NCI-H1092 (cell line): ENCODE measurements around the gene PRSS21.

Experiments
- DNase-seq: peaks from one replicate; lab custom pipeline; 2025; lab: John Stamatoyannopoulos, UW

The PRSS21 gene

GRCh38 chr16:2779978-2780898 is 36.8 kb upstream of the PRSS21 start:
- no peak for DNase-seq

GRCh38 chr16:2782583-2783351 is 34.3 kb upstream of the PRSS21 start:
- no peak for DNase-seq

GRCh38 chr16:2783581-2784357 is 33.3 kb upstream of the PRSS21 start:
- no peak for DNase-seq

GRCh38 chr16:2784358-2785100 is 32.5 kb upstream of the PRSS21 start:
- DNase-seq: no peak

- no peak for DNase-seq
Observed at GRCh38 chr16:2785101-2785991, 31.7 kb upstream of the PRSS21 start.

GRCh38 chr16:2786061-2786825 is 30.8 kb upstream of the PRSS21 start:
- DNase-seq: no peak

- no peak for DNase-seq
Observed at GRCh38 chr16:2786826-2787151, 30.2 kb upstream of the PRSS21 start.

- DNase-seq: no peak
Observed at GRCh38 chr16:2787406-2787805, 29.6 kb upstream of the PRSS21 start, which contains the start of gene PRSS33. TSS of gene PRSS33 (minus strand) at chr16:2787560. CDS start at chr16:2786547, 1,013 bp downstream.

- no peak for DNase-seq
Observed at GRCh38 chr16:2787961-2788360, 29.1 kb upstream of the PRSS21 start.

GRCh38 chr16:2790631-2791030 is 26.4 kb upstream of the PRSS21 start:
- DNase-seq: no peak

GRCh38 chr16:2791174-2791573 is 25.9 kb upstream of the PRSS21 start:
- DNase-seq: no peak

GRCh38 chr16:2792940-2793339 is 24.1 kb upstream of the PRSS21 start:
- DNase-seq: no peak

- no peak for DNase-seq
Observed at GRCh38 chr16:2795395-2796143, 21.5 kb upstream of the PRSS21 start.

- no peak for DNase-seq
Observed at GRCh38 chr16:2798723-2799204, 18.3 kb upstream of the PRSS21 start.

GRCh38 chr16:2799205-2799858 is 17.7 kb upstream of the PRSS21 start:
- no peak for DNase-seq

GRCh38 chr16:2799859-2800226 is 17.2 kb upstream of the PRSS21 start:
- no peak for DNase-seq

GRCh38 chr16:2803545-2804195 is 13.4 kb upstream of the PRSS21 start:
- DNase-seq: no peak

GRCh38 chr16:2804728-2805127 is 12.3 kb upstream of the PRSS21 start:
- DNase-seq: no peak
